Large intestine (tissue), 3 donors: Measurements from ENCODE around the gene DNAJC11. TPM values are rescaled to one million over a fixed set of nuclear protein-coding genes. Genes with fewer than 3 reads are reported as not detected.
A peak's percentile ranks its signal among the peaks of the same experiment; 100 is the strongest.

Experiments used
- DNase-seq, 2 donors: peaks; one replicate each; pipeline versions ENCODE4 v3.0.0 to v3.0.0-alpha.2; 2013
- H3K27ac ChIP-seq: one replicate; pipeline ENCODE4 v1.5.1; 2013; ENCODE audit warnings: low read length
- H3K27me3 ChIP-seq: 2 replicates; pipeline ENCODE4 v1.6.1; 2013; ENCODE audit warnings: low read length; ENCODE audit not compliant: control insufficient read depth, insufficient read depth
- H3K36me3 ChIP-seq: 2 replicates; pipeline ENCODE4 v1.6.1; 2013; ENCODE audit warnings: low read length; ENCODE audit not compliant: control insufficient read depth, insufficient read depth
- H3K4me1 ChIP-seq: one replicate; pipeline ENCODE4 v1.6.1; 2013; ENCODE audit warnings: low read length; ENCODE audit not compliant: control insufficient read depth, insufficient read depth
- H3K4me3 ChIP-seq: one replicate; pipeline ENCODE4 v1.5.1; 2013; ENCODE audit warnings: low read length
- H3K9me3 ChIP-seq: one replicate; pipeline ENCODE4 v1.6.1; 2013; ENCODE audit warnings: mild to moderate bottlenecking, low read depth, low read length, moderate library complexity; ENCODE audit not compliant: control insufficient read depth
- WGBS: methylation state at CpG from one replicate; pipeline ENCODE4 v1.1.5; 2013; ENCODE audit warnings: low lambda C conversion rate; ENCODE audit not compliant: insufficient coverage; 5-methylcytosine and 5-hydroxymethylcytosine counted together
- polyA plus RNA-seq: library from polyadenylated mRNA; unstranded; fragments of 120-200 nt; gene quantifications from one replicate; pipeline ENCODE4 v1.2.1, GENCODE V29; 2013

DNAJC11 gene
- polyA plus RNA-seq, 1 donor = 43.6 TPM

GRCh38 chr1:6627841-6628545 lies 73.6 kb downstream of the DNAJC11 start:
- no CpG with 5 or more reads among the region's 21 CpGs for WGBS
- Histone ChIP-seq H3K36me3 (peaks cover 51% of the 10 kb centered on the region), H3K9me3 (no peaks in the 10 kb centered on the region), H3K27me3 (no peaks in the 10 kb centered on the region), H3K4me1 (peaks cover 12% of the 10 kb centered on the region), H3K4me3 (no peak overlapping the region), H3K27ac (no peak overlapping the region)
- DNase-seq = no peak

GRCh38 chr1:6627031-6627430 lies 74.6 kb downstream of the DNAJC11 start:
- no CpG with 5 or more reads among the region's 9 CpGs for WGBS
- Histone ChIP-seq H3K27me3 (no peaks in the 10 kb centered on the region), H3K4me3 (no peak overlapping the region), H3K36me3 (peaks cover 49% of the 10 kb centered on the region), H3K27ac (no peak overlapping the region), H3K9me3 (no peaks in the 10 kb centered on the region), H3K4me1 (peaks cover 12% of the 10 kb centered on the region)
- DNase-seq = no peak

GRCh38 chr1:6625584-6626149 lies 75.9 kb downstream of the DNAJC11 start:
- H3K4me1 ChIP-seq = peaks cover 12% of the 10 kb centered on the region
- peaks cover 56% of the 10 kb centered on the region for H3K36me3 ChIP-seq
- no CpG with 5 or more reads among the region's 32 CpGs for WGBS
- H3K4me3 ChIP-seq = peak overlapping the region; percentile 80
- peak; percentile 14 to 59 for DNase-seq
- no peaks in the 10 kb centered on the region for H3K27me3 ChIP-seq
- H3K9me3 ChIP-seq = no peaks in the 10 kb centered on the region
- peak overlapping the region; percentile 67 for H3K27ac ChIP-seq

GRCh38 chr1:6624710-6625583 lies 76.7 kb downstream of the DNAJC11 start, which contains the start of gene THAP3:
TSS of gene THAP3 (plus strand) at chr1:6624868. CDS start at chr1:6625219, 351 bp downstream.
- peaks cover 57% of the 10 kb centered on the region for H3K36me3 ChIP-seq

GRCh38 chr1:6623269-6623965 lies 78.2 kb downstream of the DNAJC11 start:
- no peak overlapping the region for H3K27ac ChIP-seq

More at GRCh38 chr1:6624710-6625583, 76.7 kb downstream of the DNAJC11 start, which contains the start of gene THAP3:
- Histone ChIP-seq H3K9me3 (no peaks in the 10 kb centered on the region), H3K4me1 (peaks cover 12% of the 10 kb centered on the region), H3K27ac (peak within 1 kb of the TSS; percentile 67), H3K27me3 (no peaks in the 10 kb centered on the region), H3K4me3 (peak within 1 kb of the TSS; percentile 80)
- peak; percentile 71 to 90 for DNase-seq
- WGBS = no CpG with 5 or more reads among the region's 73 CpGs

GRCh38 chr1:6622396-6623152 lies 79.0 kb downstream of the DNAJC11 start:
- Histone ChIP-seq H3K9me3 (no peaks in the 10 kb centered on the region), H3K36me3 (peaks cover 48% of the 10 kb centered on the region), H3K4me1 (peaks cover 12% of the 10 kb centered on the region), H3K27me3 (no peaks in the 10 kb centered on the region), H3K4me3 (no peak overlapping the region), H3K27ac (no peak overlapping the region)
- no CpG with 5 or more reads among the region's 10 CpGs for WGBS
- no peak for DNase-seq

More at GRCh38 chr1:6623269-6623965, 78.2 kb downstream of the DNAJC11 start:
- peaks cover 12% of the 10 kb centered on the region for H3K4me1 ChIP-seq
- 88% methylated on average over 5 of the region's 14 CpGs for WGBS
- H3K4me3 ChIP-seq = no peak overlapping the region
- H3K9me3 ChIP-seq = no peaks in the 10 kb centered on the region
- H3K27me3 ChIP-seq = no peaks in the 10 kb centered on the region
- DNase-seq = no peak
- peaks cover 51% of the 10 kb centered on the region for H3K36me3 ChIP-seq

- WGBS = no CpG with 5 or more reads among the region's 41 CpGs
- DNase-seq = no peak
- peaks cover 48% of the 10 kb centered on the region for H3K36me3 ChIP-seq
These were observed 79.9 kb downstream of the DNAJC11 start for GRCh38 chr1:6621429-6622391.

GRCh38 chr1:6619045-6619444 lies 82.6 kb downstream of the DNAJC11 start:
- Histone ChIP-seq H3K36me3 (peaks cover 50% of the 10 kb centered on the region), H3K27ac (no peak overlapping the region), H3K9me3 (no peaks in the 10 kb centered on the region), H3K4me1 (no peaks in the 10 kb centered on the region), H3K27me3 (no peaks in the 10 kb centered on the region), H3K4me3 (no peak overlapping the region)
- DNase-seq = no peak
- no CpG with 5 or more reads among the region's 4 CpGs for WGBS

More at GRCh38 chr1:6621429-6622391, 79.9 kb downstream of the DNAJC11 start:
- H3K27ac ChIP-seq = no peak overlapping the region
- no peak overlapping the region for H3K4me3 ChIP-seq
- peaks cover 12% of the 10 kb centered on the region for H3K4me1 ChIP-seq
- H3K9me3 ChIP-seq = no peaks in the 10 kb centered on the region
- no peaks in the 10 kb centered on the region for H3K27me3 ChIP-seq
